ENCODE results near the gene PIGW.
A peak's percentile ranks its signal among the peaks of the same experiment; 100 is the strongest.

The PIGW gene

DNA sequence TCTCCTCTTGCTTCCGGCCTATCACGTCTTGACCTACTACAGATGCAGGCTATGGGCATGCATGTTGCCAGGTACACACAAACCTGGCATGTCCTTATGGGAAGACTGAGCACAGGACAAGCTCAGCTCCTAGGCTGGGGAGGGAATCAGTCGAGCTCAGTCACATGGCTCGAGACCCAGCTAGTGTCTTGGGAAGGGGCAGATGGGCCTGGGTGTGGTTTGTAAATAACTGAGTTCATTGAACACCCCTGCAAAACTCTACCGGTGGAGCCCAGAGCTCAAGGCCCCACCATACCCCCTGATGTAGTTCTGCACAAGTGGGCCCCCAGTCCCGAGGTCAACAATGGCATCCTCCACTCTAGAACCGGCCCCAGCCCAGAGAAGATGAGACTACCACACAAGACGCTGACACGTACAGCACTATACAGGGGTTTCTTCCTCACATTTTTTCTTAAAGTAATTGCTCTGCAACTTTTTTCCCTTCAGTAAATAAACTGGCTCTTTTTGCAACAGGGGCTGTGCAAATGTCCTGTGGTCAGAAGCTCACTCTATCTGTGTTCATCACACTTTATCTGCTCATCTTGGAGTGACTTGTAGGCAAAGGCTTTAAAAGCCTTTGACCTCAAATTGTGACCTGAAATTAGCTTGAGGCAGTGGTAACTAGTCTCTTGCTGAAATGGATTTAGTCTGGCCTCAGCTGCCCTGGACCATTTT lies 25.4 kb upstream of the PIGW start:
- no peak for DNase-seq

DNA sequence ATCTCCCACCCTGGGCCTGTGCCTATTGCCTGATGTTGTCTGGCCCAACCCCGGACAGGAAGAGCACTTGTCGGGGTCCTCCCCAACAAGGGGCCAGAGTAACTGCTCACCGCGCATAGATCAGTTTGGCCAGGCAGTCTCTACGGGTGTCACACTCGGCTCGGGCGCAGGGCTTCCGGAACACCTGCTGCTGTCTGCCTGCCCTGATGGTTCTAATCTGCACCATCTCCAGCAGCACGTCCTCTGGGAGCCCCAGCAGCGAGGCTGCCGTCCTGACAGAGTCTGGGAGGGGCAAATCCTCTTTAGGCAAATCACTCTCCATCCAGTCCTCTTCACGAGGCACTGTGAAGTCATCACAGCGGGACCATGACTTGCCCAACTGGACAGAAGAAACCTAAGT lies 24.2 kb upstream of the PIGW start:
- DNase-seq: no peak

DNA sequence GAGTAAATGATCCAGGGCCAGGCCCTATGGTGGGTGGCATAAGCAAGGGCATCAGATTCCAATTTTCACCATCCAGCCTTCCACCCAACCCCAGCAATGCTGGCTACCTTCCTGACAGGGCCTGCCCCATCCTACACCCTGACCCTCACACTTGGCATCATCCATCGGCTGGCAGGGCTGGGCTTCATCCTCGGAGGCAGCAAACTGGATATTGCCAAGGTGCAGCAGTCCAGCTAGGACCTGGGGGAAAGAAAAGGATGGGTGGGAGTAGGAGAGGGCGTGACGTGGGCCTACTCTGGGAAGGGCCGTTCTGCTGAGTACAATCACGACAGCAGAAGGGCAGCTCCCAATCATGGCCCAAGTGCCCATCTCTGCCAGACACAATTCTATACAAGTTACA lies 23.6 kb upstream of the PIGW start:
- DNase-seq: no peak

DNA sequence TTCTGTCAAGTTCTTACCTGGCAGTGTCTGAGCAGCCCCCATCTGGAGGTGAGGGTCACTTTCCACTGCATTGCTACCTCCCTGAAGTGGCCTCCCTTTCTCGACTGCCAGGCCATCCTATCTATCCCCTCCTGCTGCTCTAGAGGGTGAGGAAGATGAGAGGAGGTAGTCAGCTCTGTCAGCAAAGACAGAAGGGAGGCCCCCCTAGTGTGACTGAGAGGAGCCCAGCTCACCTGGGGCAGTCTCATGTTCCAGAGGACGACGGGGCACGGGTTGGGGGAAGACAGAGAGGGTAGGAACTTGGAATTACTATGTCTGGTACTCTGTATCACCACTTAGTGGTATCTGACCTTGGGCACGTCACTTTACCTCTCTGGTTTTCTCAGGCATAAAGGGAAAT lies 22.1 kb upstream of the PIGW start:
- DNase-seq: no peak

DNA sequence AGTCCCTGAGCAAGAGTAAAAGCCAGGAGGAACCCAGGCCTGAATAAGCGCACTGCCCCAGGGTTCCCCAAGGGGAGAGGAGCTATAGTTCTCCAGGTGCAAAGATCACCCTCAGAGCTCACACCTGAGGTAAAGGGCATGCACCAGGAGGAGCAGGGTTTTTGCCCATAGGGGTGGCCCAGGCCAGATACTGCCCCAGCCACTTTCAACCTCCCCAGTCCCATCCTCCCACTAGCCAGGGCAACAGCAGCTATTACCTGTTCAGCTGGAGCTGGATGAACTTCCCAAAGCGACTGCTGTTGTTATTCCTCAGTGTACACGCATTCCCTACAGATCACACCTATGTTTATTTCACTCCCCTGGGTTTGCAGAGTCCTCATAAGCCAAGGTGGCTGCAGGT lies 19.9 kb upstream of the PIGW start:
- DNase-seq: no peak

DNA sequence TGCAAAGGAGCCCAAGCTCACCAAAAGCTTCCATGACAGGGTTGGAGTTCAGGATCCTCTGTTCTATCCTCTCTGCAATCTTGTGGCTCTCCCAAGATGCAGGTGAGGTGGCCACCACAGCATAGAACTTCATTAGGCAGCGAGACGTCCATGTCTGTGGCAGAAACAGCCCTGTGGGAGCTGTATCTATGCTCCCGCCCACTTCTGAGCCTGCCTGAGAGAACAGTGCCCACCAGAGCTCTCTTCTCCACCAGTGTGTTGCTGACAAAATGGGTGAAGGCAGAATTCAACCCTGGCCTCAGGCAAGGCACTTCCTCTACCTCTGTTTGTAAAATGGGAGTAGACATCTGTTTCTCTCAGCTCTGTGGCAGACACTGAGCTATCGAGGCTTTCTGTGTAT lies 18.9 kb upstream of the PIGW start:
- no peak for DNase-seq

DNA sequence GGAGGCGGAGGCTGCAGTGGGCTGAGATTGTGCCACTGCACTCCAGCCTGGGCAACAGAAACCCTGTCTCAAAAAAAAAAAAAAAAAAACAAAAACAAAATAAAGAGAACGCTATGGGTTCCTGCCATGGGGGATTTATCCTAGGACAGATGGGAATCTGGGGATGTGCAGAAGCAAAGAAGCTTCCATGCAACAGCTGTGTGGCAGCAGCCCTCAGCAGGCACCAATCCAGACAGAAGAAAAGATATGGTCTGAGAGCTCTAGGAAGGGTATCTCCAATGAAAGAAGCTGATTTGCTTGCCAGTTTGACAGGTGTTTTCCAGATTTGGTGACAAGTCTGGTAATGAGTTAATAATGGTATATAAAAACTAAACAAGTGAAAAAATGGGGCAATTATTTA lies 11.7 kb upstream of the PIGW start:
- no peak for DNase-seq

DNA sequence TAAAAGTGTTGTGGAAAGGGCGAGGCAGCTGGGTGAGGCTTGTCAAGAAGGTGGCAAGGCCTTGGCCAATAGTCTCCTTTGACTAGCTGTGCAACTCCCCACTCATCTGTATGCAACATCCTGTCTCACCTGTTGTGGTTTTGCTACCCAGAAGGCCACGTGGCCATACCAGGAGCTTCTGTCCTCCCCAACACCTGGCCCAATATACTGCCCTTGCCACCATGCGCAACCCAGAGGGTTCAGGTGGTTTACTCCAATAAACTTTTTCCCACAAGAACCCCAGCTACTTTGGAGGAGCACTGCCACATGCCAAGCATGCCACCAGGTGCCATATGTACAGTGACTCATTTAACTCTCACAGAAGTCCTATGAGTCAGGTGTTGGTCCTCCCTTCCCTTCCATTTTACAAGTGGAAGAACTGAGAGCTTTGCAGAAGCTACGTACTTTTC lies 10.3 kb upstream of the PIGW start:
- DNase-seq: no peak

DNA sequence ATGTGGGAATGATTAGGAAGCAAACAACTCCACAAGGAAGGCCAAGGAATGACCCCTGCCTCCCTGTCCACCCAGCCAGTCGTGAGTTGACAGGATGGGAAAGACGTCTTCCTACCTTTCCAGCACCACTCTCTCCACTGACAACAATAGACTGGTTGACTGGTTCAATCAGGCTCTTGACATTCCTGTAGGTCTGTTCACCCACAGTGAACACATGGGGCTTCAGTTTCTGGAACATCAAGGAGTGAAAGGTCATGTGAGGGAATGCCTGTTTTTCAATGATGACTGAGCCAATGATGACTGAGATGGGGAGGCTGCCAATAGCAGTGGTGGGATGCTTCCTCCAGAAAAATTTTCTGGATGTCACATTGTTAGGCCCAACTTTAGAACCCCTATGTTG lies 9.7 kb upstream of the PIGW start:
- DNase-seq: no peak

DNA sequence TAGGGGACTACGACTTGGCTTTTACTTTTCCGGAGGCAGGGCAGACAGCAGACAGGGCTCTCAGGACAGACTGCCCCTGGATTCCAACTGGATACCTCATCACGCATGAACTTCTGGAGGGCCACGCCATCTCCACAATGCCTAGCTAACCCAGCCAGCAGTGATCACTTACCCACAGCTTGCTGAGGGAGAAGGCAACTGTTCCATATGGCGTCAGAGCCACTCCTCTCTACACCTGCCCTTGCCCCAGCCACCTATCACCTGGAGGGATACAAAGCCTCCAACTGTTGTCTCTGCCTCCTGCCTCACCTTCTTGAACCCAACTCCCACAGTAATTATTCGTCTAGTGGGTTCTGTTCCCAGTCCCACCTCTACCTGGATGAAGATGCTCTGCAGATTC lies 8.9 kb upstream of the PIGW start:
- no peak for DNase-seq

DNA sequence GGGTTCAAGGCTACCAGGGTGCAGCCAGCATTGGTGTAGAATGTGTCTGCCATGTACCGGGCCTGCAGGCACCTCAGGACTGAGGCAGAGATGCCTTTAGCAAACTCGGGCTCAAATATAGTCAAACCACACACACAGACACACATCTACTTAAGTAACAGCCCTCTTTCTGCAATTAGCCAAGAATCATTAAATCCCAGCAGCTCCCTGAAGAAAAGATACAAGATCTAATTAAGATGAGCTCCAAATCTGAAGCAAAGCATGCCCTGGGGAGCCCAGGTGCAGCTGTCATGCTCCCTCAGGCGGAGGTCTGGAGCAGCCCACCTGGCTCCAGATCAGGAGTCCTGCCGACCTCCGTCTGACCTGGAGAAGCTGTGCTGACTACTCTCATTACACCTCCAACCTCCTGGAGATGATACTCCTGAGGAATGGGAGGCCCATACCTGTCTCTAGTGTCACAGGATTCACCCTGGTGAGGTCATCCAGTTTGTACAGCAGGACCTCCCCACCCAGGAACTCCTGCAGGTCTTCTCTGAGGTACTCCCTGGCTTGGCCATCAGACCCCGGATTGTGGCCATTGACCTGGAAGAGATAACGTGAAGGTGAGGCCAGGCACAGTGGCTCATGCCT lies 7.1 kb upstream of the PIGW start:
- no peak for DNase-seq

DNA sequence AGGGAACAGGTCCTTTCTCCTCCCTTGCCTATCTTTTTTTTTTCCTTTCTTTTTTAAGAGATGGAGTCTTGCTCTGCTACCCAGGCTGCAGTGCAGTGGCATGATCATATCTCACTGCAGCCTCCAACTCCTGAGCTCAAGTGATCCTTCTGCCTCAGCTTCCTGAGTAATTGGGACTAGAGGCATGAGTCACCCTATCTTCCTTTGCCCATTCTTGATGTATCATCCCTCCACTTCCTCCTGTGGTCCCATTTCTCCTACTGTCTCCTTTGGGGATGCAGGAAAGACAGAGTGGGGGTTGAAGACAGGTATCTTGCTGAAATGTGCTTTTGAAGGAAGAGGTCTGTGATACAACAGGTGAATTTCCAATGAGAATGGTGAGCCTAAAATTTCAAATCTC lies 5.7 kb upstream of the PIGW start:
- DNase-seq: no peak

DNA sequence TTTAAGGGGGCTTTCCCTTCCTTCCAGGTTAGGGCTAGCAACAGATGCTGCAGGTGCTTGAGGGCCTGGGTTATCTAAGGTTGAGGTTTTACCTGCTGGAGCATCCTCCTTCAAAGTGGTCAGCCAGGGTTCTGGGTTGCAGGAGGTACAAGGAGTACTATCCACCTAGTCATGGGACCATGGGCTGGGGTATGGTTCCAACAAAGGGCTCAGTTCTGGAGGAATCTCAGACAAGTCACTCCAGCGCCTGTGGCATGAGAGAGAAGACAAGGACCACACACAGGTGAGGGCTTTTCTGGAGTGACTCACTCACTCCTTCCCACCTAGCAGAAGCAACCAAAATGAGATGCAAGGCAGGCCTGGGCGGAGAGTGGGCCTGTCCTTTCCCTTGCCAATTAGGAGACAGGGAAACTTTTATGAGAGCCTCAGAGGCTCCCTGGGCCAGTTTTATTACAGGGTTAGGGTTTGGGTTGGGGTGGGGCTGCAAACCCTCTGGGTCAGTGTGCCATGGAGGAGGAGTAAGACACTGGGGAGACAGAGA lies 2.3 kb upstream of the PIGW start:
- DNase-seq: no peak

DNA sequence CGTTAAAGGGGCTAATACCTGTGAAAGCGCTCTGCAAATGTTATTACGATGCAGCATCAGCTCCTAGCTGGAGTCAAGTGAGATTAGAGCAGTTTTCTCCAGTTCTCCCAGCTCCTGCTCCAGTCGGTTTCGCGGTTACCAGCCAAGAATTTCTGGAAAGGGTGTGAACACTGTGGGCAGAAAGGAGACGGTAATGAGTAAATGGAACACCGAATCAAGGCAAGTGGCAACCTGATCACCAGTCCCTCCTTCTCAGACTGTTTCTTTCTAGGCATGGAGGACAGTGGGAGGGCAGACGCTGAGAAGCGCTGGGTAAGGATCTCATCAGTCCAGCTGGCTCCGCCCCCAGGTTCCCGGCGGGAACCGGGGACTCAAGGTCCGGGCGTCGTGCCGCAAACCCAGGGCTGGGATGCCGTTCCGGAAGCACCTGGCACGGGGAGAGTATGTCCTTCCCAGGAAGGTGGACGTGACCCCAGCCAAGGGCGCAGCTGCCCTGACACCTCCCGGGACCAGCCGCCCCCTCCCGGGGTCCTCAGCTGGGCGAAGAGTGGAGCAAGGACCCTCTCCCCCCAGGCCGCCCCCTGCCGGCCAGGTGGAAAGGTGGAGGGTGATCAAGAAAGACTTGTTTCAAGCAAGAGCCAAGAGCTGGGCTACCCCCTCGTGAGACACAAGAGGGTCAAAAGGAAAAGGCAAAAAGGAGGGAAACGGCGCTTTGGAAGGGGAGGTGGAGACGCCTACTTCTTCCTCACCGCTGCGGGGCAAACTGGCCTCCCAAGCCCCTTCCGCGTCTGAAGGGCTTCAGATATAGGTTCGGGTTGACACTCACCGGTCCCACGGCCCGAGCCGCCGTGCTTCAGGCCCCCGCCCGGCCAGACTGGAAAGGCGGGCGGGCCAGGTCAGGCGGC lies 600 bp upstream of the PIGW start:
- DNase-seq: peak; percentile 78

DNA sequence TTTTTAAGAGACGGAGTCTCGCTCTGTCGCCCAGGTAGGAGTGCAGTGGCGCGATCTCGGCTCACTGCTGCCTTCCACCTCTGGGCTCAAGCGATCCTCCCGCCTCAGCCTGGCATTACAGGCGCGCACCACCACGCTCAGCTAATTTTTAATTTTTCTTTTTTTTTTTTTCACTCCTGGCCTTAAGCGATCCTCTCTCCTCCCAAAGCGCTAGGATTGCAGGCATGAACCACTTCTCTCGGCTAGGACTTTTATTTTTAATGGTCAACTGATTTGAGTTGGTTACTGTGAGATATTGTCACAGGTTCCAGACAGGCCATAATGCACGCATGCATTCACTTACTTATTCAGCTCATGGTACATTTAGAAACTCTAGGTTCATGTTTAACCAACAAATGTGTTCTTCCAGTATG lies 888 bp downstream of the PIGW start:
- DNase-seq: no peak

DNA sequence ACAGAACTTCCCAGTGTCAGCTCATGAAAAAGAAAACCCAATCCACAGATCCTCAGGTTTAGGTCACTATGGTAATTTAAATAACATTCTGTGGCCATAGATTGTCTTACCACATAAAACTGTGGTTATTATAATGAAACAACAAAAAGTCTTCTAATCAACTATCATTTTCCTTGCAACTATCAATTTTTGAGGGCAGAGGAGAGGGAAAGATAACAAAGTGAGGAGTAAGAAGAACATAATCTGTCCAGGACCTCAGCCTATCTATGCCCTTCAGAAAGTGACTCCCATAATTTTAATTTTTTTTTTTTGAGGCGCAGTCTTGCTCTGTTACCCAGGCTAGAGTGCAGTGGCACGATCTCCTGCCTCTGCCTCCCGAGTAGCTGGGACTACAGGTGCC lies 5.9 kb downstream of the PIGW start:
- DNase-seq: no peak

DNA sequence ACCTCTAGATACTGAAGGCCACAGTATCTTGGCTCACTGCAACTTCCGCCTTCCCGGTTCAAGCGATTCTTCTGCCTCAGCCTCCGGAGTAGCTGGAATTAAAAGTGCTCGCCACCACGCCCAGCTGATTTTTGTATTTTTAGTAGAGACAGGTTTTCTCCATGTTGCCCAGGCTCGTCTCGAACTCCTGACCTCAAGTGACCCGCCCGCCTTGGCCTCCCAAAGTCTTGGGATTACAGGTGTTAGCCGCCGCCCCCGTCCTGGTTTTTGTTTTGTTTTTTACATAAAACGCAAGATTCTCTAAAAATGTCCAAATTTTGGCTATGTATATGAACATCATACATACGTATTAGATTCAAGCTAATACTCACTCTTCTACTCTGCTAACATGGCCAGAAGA lies 8.0 kb downstream of the PIGW start:
- no peak for DNase-seq

DNA sequence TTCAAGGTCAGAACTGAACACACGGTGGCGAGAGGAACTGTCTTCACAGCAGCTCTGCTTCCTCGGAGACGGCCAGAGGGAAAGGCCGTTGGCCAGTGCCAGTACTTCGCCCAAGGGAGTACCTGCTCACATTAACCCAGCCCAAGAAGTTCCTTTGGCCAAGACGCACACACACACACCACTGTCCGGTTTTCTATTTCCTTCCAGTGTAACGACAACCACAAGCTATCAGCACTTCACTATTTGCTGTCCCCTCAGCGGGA lies 9.2 kb downstream of the PIGW start:
- peak; percentile 67 for DNase-seq

DNA sequence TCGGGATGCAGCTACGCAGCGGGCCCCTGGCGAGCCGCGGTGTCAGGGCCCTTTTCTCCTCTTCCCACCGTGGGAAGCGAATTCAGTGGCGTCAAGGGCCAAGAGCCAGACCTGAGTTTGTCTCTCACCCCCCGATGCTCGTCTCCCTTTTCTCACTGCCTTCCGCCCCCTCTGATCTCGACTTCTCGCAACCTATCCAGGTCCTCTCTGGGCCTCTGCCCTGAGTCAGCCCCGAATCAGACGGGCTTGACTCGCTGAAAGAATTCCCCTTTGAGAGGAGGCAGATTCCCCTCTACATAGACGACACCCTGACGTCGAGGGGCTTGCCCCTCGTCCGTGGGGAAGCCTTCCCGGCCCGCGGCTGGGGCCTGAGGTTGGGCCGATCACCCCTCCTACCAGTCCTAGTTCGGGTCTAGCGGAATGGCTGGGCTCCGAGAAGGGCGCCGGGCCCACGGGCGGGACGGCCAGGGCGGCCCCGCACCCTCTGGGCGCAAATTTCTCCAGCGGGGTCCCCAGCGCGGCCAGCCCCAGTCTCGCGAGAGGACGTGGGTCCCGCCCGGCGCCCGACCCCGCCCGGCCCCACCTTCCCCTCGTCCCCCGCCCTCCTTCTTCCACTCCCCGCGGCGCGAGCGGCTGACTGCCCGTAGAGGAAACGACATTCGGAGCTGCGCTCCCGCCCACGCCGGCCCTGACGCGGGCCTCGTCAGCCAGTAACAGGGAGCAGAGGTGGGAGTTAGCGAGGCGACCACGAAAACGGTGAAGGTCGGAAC lies 9.7 kb downstream of the PIGW start, which contains the start of gene GGNBP2:
TSS of gene GGNBP2 (plus strand) at position 613 of the 770 bp plus-strand sequence. CDS start 806 bp downstream, outside the sequence.
- DNase-seq: peak; percentile 81

DNA sequence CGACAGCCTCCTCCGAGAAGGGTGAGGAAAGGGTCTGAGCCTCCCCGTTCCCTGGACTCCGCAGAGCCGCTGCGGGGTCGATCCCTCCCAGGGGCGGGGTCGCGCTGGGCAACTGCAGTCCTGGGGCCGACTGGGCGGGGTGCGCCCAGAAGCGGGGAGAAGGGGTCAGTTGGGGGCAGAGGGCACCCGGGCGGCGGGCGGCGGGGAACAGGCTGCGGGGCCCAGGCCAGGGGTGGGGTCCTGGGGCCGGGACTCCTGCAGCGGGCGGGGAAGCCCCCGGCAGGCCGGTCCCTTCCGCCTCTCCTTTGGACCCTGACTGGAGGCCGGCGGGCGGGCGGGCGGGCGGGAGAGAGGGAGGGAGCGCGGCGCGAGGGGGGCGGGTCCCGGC lies 10.3 kb downstream of the PIGW start:
- no peak for DNase-seq

DNA sequence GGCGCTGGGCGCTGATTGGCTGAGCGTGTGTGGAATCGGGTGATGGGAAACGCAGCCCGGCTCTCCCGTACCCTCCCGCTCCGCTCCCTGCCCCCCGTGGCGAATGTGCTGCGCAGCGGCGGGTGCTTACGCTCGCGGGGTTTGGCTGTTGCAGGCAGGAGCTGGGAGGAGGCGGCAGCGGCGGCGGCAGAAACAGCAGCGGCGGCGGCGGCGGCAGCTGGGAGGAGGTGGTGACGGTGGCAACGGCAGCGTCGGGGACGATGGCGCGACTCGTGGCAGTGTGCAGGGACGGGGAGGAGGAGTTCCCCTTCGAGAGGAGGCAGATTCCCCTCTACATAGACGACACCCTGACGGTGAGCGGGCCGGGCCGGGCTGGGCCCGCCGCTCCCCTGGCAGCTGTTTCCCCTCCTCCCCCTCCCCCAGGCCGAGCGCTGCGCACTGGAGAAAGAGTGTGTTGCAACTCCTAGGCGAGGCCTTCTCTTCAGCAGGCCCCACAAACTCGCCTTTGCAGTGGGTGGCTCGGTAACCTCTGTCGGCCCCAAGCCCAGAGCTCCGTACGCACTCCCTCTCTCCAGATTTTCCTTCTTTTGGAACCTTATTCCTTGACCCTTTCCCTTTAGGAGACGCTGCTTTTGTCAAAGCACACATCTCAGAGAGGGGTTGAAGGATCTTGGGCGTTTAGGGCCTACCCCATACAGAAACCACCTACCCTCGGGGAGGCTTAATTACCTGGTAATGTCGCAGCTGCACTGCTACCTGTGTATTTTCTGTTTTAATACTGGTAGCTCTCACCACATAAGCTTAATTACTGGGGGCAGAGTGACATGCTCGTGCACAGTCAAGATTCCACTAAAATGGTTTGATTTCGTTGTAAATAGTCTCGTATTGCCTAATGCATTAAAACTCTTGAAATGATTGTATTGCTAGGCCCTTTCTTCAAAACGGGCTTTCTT lies 11.0 kb downstream of the PIGW start:
- peak; percentile 96 for DNase-seq
